GM06990 (cell line): ENCODE results near the gene ELMO1.

Experiments
- DNase-seq: peaks from one replicate; pipeline ENCODE4 v3.0.0-alpha.2; 2011; ENCODE audit not compliant: insufficient read length; ENCODE audit errors: extremely low read depth
- H3K27me3 ChIP-seq: replicated peaks from 2 replicates; pipeline ENCODE4 v1.6.0; 2011; ENCODE audit warnings: low read length; ENCODE audit not compliant: control insufficient read depth, insufficient read depth
- H3K36me3 ChIP-seq: 2 replicates; pipeline ENCODE4 v1.5.1; 2011; ENCODE audit warnings: low read length; ENCODE audit not compliant: control insufficient read depth, insufficient read depth
- H3K4me3 ChIP-seq: replicated peaks from 2 replicates; pipeline ENCODE4 v1.5.1; 2011; ENCODE audit warnings: low read depth, mild to moderate bottlenecking, control low read depth, low read length
- CTCF ChIP-seq: IDR thresholded peaks from 2 replicates; pipeline ENCODE4 v1.5.1; 2011; ENCODE audit warnings: low read length, control low read depth, mild to moderate bottlenecking, inconsistent platforms; ENCODE audit not compliant: insufficient read depth, poor library complexity, severe bottlenecking

The ELMO1 gene

GRCh38 chr7:37118004-37118403 lies 330.7 kb downstream of the ELMO1 start:
- peaks cover 2% of the 10 kb centered on the region; the same call in 1 of the 2 replicates for H3K36me3 ChIP-seq
- TF ChIP-seq CTCF: no peak
- DNase-seq: no peak

GRCh38 chr7:37117292-37117691 lies 331.4 kb downstream of the ELMO1 start:
- H3K4me3 ChIP-seq: no peak overlapping the region
- H3K36me3 ChIP-seq: peaks cover 2% of the 10 kb centered on the region; the same call in 1 of the 2 replicates
- TF ChIP-seq CTCF: no peak
- DNase-seq: no peak
- no peaks in the 10 kb centered on the region for H3K27me3 ChIP-seq

More at GRCh38 chr7:37118004-37118403, 330.7 kb downstream of the ELMO1 start:
- Histone ChIP-seq H3K27me3 (no peaks in the 10 kb centered on the region), H3K4me3 (no peak overlapping the region)

- Histone ChIP-seq H3K4me3 (no peak overlapping the region), H3K36me3 (peaks cover 2% of the 10 kb centered on the region; the same call in 1 of the 2 replicates), H3K27me3 (no peaks in the 10 kb centered on the region)
- no peak for TF ChIP-seq CTCF
- DNase-seq: no peak
Measured at GRCh38 chr7:37116093-37116701, 332.5 kb downstream of the ELMO1 start.

GRCh38 chr7:37113661-37114355 lies 334.9 kb downstream of the ELMO1 start:
- H3K27me3 ChIP-seq: no peaks in the 10 kb centered on the region
- no peak for DNase-seq
- TF ChIP-seq CTCF: no peak
- H3K36me3 ChIP-seq: no peaks in the 10 kb centered on the region; the same call in none of the 2 replicates
- no peak overlapping the region for H3K4me3 ChIP-seq

- TF ChIP-seq CTCF: no peak
- Histone ChIP-seq H3K4me3 (no peak overlapping the region), H3K36me3 (no peaks in the 10 kb centered on the region; the same call in 1 of the 2 replicates), H3K27me3 (no peaks in the 10 kb centered on the region)
- no peak for DNase-seq
Measured at GRCh38 chr7:37112876-37113275, 335.8 kb downstream of the ELMO1 start.
